WTC11 (cell line): Measurements from ENCODE around the gene PAK1. TPM values are rescaled to one million over a fixed set of nuclear protein-coding genes. Genes with fewer than 3 reads are reported as not detected.

Experiments
- ATAC-seq: fragments of 200-7000 bp; cut with Tn5 transposase; 2 replicates; pipeline ENCODE4 v1.10.0; 2021; ENCODE audit warnings: mild to moderate bottlenecking, moderate library complexity
- CTCF ChIA-PET: fragments of 300-600 bp; sonication (Branson Sonifier 250); formaldehyde crosslinking; loops from one replicate; lab custom pipeline; 2021; ENCODE audit warnings: antibody characterized with exemption; lab: Charles Lee
- POLR2A ChIA-PET: fragments of 350-600 bp; sonication (Branson Sonifier 250); formaldehyde crosslinking; loops from one replicate; lab custom pipeline; 2021; ENCODE audit warnings: antibody characterized with exemption; lab: Charles Lee
- DNase-seq: peaks from one replicate; pipeline ENCODE4 v3.0.0; 2021; ENCODE audit warnings: low spot score
- H3K27ac Mint-ChIP-seq: 2 replicates; pipeline ENCODE4 v1.8.0; 2021; ENCODE audit warnings: mixed read lengths
- H3K27me3 Mint-ChIP-seq: 2 replicates; pipeline ENCODE4 v1.8.0; 2021; ENCODE audit warnings: low read depth, mild to moderate bottlenecking, moderate library complexity, mixed read lengths
- H3K36me3 Mint-ChIP-seq: 2 replicates; pipeline ENCODE4 v1.8.0; 2021; ENCODE audit warnings: mixed read lengths
- H3K4me1 Mint-ChIP-seq: 2 replicates; pipeline ENCODE4 v1.8.0; 2022; ENCODE audit warnings: mixed read lengths
- H3K4me3 Mint-ChIP-seq: 2 replicates; pipeline ENCODE4 v1.8.0; 2021; ENCODE audit warnings: mild to moderate bottlenecking, moderate library complexity, mixed read lengths
- H3K9me3 Mint-ChIP-seq: 2 replicates; pipeline ENCODE4 v1.8.0; 2021; ENCODE audit warnings: mixed read lengths
- ATF1 ChIP-seq: sonication (generic); formaldehyde crosslinking; IDR thresholded peaks from 2 replicates; pipeline ENCODE4 v1.8.1; 2023; ENCODE audit warnings: mild to moderate bottlenecking, moderate library complexity, missing genetic modification reagents
- ATF2 ChIP-seq: sonication (generic); formaldehyde crosslinking; IDR thresholded peaks from 2 replicates; pipeline ENCODE4 v1.8.1; 2022; ENCODE audit warnings: low read depth, missing genetic modification reagents, borderline replicate concordance
- ESRRA ChIP-seq: sonication (generic); formaldehyde crosslinking; IDR thresholded peaks from 2 replicates; pipeline ENCODE4 v1.8.1; 2022; ENCODE audit warnings: mild to moderate bottlenecking, missing genetic modification reagents, borderline replicate concordance
- FOXK1 ChIP-seq: sonication (generic); formaldehyde crosslinking; IDR thresholded peaks from 2 replicates; pipeline ENCODE4 v1.8.0; 2022; ENCODE audit warnings: mild to moderate bottlenecking, moderate library complexity, missing genetic modification reagents
- FOXP1 ChIP-seq: sonication (generic); formaldehyde crosslinking; IDR thresholded peaks from 2 replicates; pipeline ENCODE4 v1.8.0; 2022; ENCODE audit warnings: missing genetic modification reagents, mild to moderate bottlenecking, moderate library complexity, borderline replicate concordance
- GABPB1 ChIP-seq: sonication (generic); formaldehyde crosslinking; IDR thresholded peaks from 2 replicates; pipeline ENCODE4 v1.8.1; 2023; ENCODE audit warnings: mild to moderate bottlenecking, missing genetic modification reagents
- IRF2 ChIP-seq: sonication (generic); formaldehyde crosslinking; IDR thresholded peaks from 2 replicates; pipeline ENCODE4 v1.8.0; 2022; ENCODE audit warnings: low read depth, missing genetic modification reagents, borderline replicate concordance
- NR3C1 ChIP-seq: sonication (generic); formaldehyde crosslinking; conservative IDR thresholded peaks from 2 replicates; pipeline ENCODE4 v1.8.1; 2023; ENCODE audit warnings: low read depth, mild to moderate bottlenecking, missing genetic modification reagents
- SMAD4 ChIP-seq: sonication (generic); formaldehyde crosslinking; IDR thresholded peaks from 2 replicates; pipeline ENCODE4 v1.8.0; 2022; ENCODE audit warnings: mild to moderate bottlenecking, missing genetic modification reagents
- TEAD4 ChIP-seq: sonication (generic); formaldehyde crosslinking; IDR thresholded peaks from 2 replicates; pipeline ENCODE4 v1.8.0; 2022; ENCODE audit warnings: mild to moderate bottlenecking, missing genetic modification reagents
- ZNF317 ChIP-seq: sonication (generic); formaldehyde crosslinking; IDR thresholded peaks from 2 replicates; pipeline ENCODE4 v1.8.1; 2023; ENCODE audit warnings: low read depth, mild to moderate bottlenecking, moderate library complexity, missing genetic modification reagents, borderline replicate concordance
- ZNF532 ChIP-seq: fragments of 250-450 bp; sonication (Bioruptor Pico); IDR thresholded peaks from 2 replicates; pipeline ENCODE4 v1.9.0; 2021; ENCODE audit warnings: mild to moderate bottlenecking, borderline replicate concordance
- total RNA-seq: library from RNA; stranded (reverse); gene quantifications from 3 replicates; pipeline ENCODE4 v1.2.3, GENCODE V29; 2021
- TF ChIP-seq, protein P1 (sequence below): sonication (generic); formaldehyde crosslinking; IDR thresholded peaks from 2 replicates; pipeline ENCODE4 v1.8.1; 2023; ENCODE audit warnings: mild to moderate bottlenecking, missing genetic modification reagents
- TF ChIP-seq, protein P2 (sequence below): sonication (generic); formaldehyde crosslinking; IDR thresholded peaks from 2 replicates; pipeline ENCODE4 v1.8.1; 2022; ENCODE audit warnings: mild to moderate bottlenecking, missing genetic modification reagents, moderate library complexity, borderline replicate concordance
- TF ChIP-seq, protein P3 (sequence below): sonication (generic); formaldehyde crosslinking; IDR thresholded peaks from 2 replicates; pipeline ENCODE4 v1.8.1; 2023; ENCODE audit warnings: mild to moderate bottlenecking, missing genetic modification reagents
- TF ChIP-seq, protein P4 (sequence below): sonication (generic); formaldehyde crosslinking; IDR thresholded peaks from 2 replicates; pipeline ENCODE4 v1.8.1; 2023; ENCODE audit warnings: mild to moderate bottlenecking, missing genetic modification reagents, moderate library complexity
- TF ChIP-seq, protein P5 (sequence below): sonication (generic); formaldehyde crosslinking; conservative IDR thresholded peaks from 2 replicates; pipeline ENCODE4 v1.8.1; 2022; ENCODE audit warnings: mild to moderate bottlenecking, missing genetic modification reagents

PAK1 gene
- total RNA-seq, 1 experiment from 2014 or later, result 160 TPM

DNA sequence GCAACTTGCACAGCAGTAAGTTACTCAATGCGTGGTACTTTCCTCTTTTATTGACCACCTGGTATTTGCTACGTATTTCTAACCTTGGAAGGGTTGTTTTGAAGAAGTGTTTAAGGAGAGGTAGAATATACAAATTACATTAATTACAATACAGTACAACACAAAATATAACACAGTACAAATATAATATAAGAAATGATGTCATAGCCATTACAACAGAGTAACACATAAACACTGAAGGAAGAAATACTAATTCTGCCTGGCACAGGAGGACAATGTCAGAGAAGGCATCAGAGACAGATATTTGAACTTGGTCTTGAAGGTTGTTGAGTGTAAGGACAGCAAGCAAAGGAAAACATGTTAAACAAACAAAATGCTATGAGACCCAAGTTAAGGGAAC, 25.6 kb downstream of the PAK1 start:
- peak overlapping the region; percentile 20 for H3K4me3 Mint-ChIP-seq
- peaks cover 13% of the 10 kb centered on the region for H3K36me3 Mint-ChIP-seq
- TF ChIP-seq, protein P1, sequence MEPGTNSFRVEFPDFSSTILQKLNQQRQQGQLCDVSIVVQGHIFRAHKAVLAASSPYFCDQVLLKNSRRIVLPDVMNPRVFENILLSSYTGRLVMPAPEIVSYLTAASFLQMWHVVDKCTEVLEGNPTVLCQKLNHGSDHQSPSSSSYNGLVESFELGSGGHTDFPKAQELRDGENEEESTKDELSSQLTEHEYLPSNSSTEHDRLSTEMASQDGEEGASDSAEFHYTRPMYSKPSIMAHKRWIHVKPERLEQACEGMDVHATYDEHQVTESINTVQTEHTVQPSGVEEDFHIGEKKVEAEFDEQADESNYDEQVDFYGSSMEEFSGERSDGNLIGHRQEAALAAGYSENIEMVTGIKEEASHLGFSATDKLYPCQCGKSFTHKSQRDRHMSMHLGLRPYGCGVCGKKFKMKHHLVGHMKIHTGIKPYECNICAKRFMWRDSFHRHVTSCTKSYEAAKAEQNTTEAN (CRISPR knock-in tag), result no peak
- TF ChIP-seq FOXP1, result no peak
- TF ChIP-seq NR3C1 (CRISPR knock-in tag), result no peak
- TF ChIP-seq IRF2 (CRISPR knock-in tag), result no peak
- no peak for TF ChIP-seq SMAD4
- no peak for TF ChIP-seq ZNF532 (CRISPR knock-in tag)
- CTCF ChIA-PET, result interaction anchor here (1.4 kb wide), 1 partner anchor 22 kb away, joined by 5 read pairs; no protein-coding TSS in a partner anchor
- POLR2A ChIA-PET, result no interaction called here
- DNase-seq (no peak), ATAC-seq (no peak)
- H3K27ac Mint-ChIP-seq, result peak overlapping the region; percentile 99
- no peaks in the 10 kb centered on the region for H3K9me3 Mint-ChIP-seq
- no peaks in the 10 kb centered on the region for H3K27me3 Mint-ChIP-seq
- peaks cover 87% of the 10 kb centered on the region for H3K4me1 Mint-ChIP-seq

- no peak overlapping the region for H3K4me3 Mint-ChIP-seq
- peak overlapping the region; percentile 78 for H3K27ac Mint-ChIP-seq
- peaks cover 88% of the 10 kb centered on the region for H3K4me1 Mint-ChIP-seq
- no peaks in the 10 kb centered on the region for H3K27me3 Mint-ChIP-seq
- POLR2A ChIA-PET, result interaction anchor here (0.5 to 0.6 kb wide), 2 partner anchors 19 to 52 kb away, joined by 3 to 5 read pairs; no protein-coding TSS in a partner anchor
- no peak for ATAC-seq
- H3K36me3 Mint-ChIP-seq, result peaks cover 4% of the 10 kb centered on the region
- H3K9me3 Mint-ChIP-seq, result no peaks in the 10 kb centered on the region
- TF ChIP-seq, protein P2, sequence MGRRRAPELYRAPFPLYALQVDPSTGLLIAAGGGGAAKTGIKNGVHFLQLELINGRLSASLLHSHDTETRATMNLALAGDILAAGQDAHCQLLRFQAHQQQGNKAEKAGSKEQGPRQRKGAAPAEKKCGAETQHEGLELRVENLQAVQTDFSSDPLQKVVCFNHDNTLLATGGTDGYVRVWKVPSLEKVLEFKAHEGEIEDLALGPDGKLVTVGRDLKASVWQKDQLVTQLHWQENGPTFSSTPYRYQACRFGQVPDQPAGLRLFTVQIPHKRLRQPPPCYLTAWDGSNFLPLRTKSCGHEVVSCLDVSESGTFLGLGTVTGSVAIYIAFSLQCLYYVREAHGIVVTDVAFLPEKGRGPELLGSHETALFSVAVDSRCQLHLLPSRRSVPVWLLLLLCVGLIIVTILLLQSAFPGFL (CRISPR knock-in tag), result no peak
- TF ChIP-seq, protein P3, sequence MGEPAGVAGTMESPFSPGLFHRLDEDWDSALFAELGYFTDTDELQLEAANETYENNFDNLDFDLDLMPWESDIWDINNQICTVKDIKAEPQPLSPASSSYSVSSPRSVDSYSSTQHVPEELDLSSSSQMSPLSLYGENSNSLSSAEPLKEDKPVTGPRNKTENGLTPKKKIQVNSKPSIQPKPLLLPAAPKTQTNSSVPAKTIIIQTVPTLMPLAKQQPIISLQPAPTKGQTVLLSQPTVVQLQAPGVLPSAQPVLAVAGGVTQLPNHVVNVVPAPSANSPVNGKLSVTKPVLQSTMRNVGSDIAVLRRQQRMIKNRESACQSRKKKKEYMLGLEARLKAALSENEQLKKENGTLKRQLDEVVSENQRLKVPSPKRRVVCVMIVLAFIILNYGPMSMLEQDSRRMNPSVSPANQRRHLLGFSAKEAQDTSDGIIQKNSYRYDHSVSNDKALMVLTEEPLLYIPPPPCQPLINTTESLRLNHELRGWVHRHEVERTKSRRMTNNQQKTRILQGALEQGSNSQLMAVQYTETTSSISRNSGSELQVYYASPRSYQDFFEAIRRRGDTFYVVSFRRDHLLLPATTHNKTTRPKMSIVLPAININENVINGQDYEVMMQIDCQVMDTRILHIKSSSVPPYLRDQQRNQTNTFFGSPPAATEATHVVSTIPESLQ, result no peak
- TF ChIP-seq FOXK1 (CRISPR knock-in tag) (no peak), GABPB1 (CRISPR knock-in tag) (no peak), ZNF317 (CRISPR knock-in tag) (no peak), ZNF532 (CRISPR knock-in tag) (no peak), TEAD4 (CRISPR knock-in tag) (no peak), ATF2 (CRISPR knock-in tag) (no peak), ATF1 (CRISPR knock-in tag) (no peak), ESRRA (no peak)
- TF ChIP-seq, protein P4, sequence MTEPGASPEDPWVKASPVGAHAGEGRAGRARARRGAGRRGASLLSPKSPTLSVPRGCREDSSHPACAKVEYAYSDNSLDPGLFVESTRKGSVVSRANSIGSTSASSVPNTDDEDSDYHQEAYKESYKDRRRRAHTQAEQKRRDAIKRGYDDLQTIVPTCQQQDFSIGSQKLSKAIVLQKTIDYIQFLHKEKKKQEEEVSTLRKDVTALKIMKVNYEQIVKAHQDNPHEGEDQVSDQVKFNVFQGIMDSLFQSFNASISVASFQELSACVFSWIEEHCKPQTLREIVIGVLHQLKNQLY (CRISPR knock-in tag), result no peak
- TF ChIP-seq, protein P5, sequence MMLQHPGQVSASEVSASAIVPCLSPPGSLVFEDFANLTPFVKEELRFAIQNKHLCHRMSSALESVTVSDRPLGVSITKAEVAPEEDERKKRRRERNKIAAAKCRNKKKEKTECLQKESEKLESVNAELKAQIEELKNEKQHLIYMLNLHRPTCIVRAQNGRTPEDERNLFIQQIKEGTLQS (CRISPR knock-in tag), result no peak
- DNase-seq, result no peak
- CTCF ChIA-PET, result interaction anchor here (0.6 to 1.3 kb wide), 3 partner anchors 10 to 128 kb away, joined by 3 to 4 read pairs (median 3); no protein-coding TSS in a partner anchor
Measured at GRCh38 chr11:77446911-77447629, 26.8 kb downstream of the PAK1 start.
